SIG-M5 treated with dmso at 0.1 percent for 504 hours (cell line): ENCODE data around the gene OAS3.
"Not testable (repeated sequence)": the region's sequence is repeated elsewhere in the genome, so short reads cannot be mapped to it uniquely, and the experiment has no call there.

Experiments used
- DNase-seq: peaks from one replicate; lab custom pipeline; 2025; ENCODE audit not compliant: unreplicated experiment; lab: John Stamatoyannopoulos, UW

The OAS3 gene

GRCh38 chr12:112937741-112938719 lies at the start of gene OAS3:
OAS3 (plus strand) TSS chr12:112938474; CDS start chr12:112938531, 57 bp downstream.
- peak; percentile 10 for DNase-seq

- no peak for DNase-seq
Measured at GRCh38 chr12:112891093-112892024, 46.9 kb upstream of the OAS3 start.

- no peak for DNase-seq
Measured at GRCh38 chr12:112892856-112893255, 45.4 kb upstream of the OAS3 start.

- no peak for DNase-seq
Measured at GRCh38 chr12:112894128-112894527, 44.1 kb upstream of the OAS3 start.

GRCh38 chr12:112898380-112898779 lies 39.9 kb upstream of the OAS3 start:
- DNase-seq = no peak

- peak; percentile 70 for DNase-seq
Measured at GRCh38 chr12:112900298-112901145, 37.8 kb upstream of the OAS3 start.

- no peak for DNase-seq
Measured at GRCh38 chr12:112901271-112901670, 37.0 kb upstream of the OAS3 start.

GRCh38 chr12:112904571-112904970 lies 33.7 kb upstream of the OAS3 start:
- no peak for DNase-seq

GRCh38 chr12:112905451-112906089 lies 32.7 kb upstream of the OAS3 start:
- DNase-seq = no peak

GRCh38 chr12:112906712-112907414 lies 31.4 kb upstream of the OAS3 start, which contains the start of gene OAS1:
OAS1 (plus strand) TSS chr12:112906962; CDS start chr12:112907040, 78 bp downstream.
- DNase-seq = peak; percentile 92

- peak; percentile 51 for DNase-seq
Measured at GRCh38 chr12:112907415-112908157, 30.7 kb upstream of the OAS3 start.

- no peak for DNase-seq
Measured at GRCh38 chr12:112908548-112908947, 29.7 kb upstream of the OAS3 start.

- DNase-seq = no peak
Measured at GRCh38 chr12:112909693-112910092, 28.6 kb upstream of the OAS3 start.

GRCh38 chr12:112913038-112913688 lies 25.1 kb upstream of the OAS3 start:
- DNase-seq = no peak

GRCh38 chr12:112913888-112914287 lies 24.4 kb upstream of the OAS3 start:
- DNase-seq = not testable (repeated sequence)

GRCh38 chr12:112916270-112916669 lies 22.0 kb upstream of the OAS3 start:
- no peak for DNase-seq

- no peak for DNase-seq
Measured at GRCh38 chr12:112919121-112919520, 19.2 kb upstream of the OAS3 start.

- no peak for DNase-seq
Measured at GRCh38 chr12:112924986-112925385, 13.3 kb upstream of the OAS3 start.
